IMR-90 (cell line): ENCODE measurements around the gene ATP8B3. TPM values are rescaled to one million over a fixed set of nuclear protein-coding genes. Genes with fewer than 3 reads are reported as not detected.

Experiments used
- ATAC-seq: fragments of 200-7000 bp; cut with Tn5 transposase; 2 replicates; pipeline ENCODE4 v1.9.1; 2020; ENCODE audit warnings: low read depth, mild to moderate bottlenecking, moderate library complexity
- BruUV-seq: library from RNA; stranded (reverse); fragments of 400-500 nt; replicated peaks from 2 replicates; lab custom pipeline; 2021; lab: Mats Ljungman, UMichigan
- CTCF ChIA-PET: fragments of 300-600 bp; formaldehyde crosslinking; extraction: SDS; loops from one replicate; lab custom pipeline; 2021; ENCODE audit warnings: antibody characterized with exemption; lab: Yijun Ruan, JAX
- POLR2A ChIA-PET: fragments of 300-600 bp; sonication (Branson Sonifier 250); formaldehyde crosslinking; loops from one replicate; lab custom pipeline; 2022; ENCODE audit warnings: antibody characterized with exemption; ENCODE audit not compliant: unreplicated experiment; lab: Charles Lee
- DNase-seq: peaks from one replicate; pipeline ENCODE4 v3.0.0; 2013
- H2AFZ ChIP-seq: replicated peaks from 2 replicates; pipeline ENCODE3; 2013; ENCODE audit warnings: low read length, mild to moderate bottlenecking; ENCODE audit not compliant: poor library complexity
- H2AK5ac ChIP-seq: 2 replicates; pipeline ENCODE4 v1.6.1; 2013; ENCODE audit warnings: low read depth, low read length, inconsistent platforms
- H2AK9ac ChIP-seq: replicated peaks from 2 replicates; pipeline ENCODE3; 2013; ENCODE audit warnings: mild to moderate bottlenecking, low read depth, low read length, moderate library complexity; ENCODE audit not compliant: poor library complexity
- H2BK120ac ChIP-seq: 2 replicates; pipeline ENCODE4 v1.6.1; 2013; ENCODE audit warnings: low read depth, low read length, inconsistent platforms
- H2BK15ac ChIP-seq: 3 replicates; pipeline ENCODE4 v1.6.1; 2013; ENCODE audit warnings: low read depth, low read length, inconsistent platforms
- H2BK20ac ChIP-seq: 2 replicates; pipeline ENCODE4 v1.6.1; 2013; ENCODE audit warnings: low read depth, mild to moderate bottlenecking, inconsistent platforms, low read length, moderate library complexity
- H2BK5ac ChIP-seq: 2 replicates; pipeline ENCODE4 v1.6.1; 2013; ENCODE audit warnings: mild to moderate bottlenecking, low read depth, low read length, inconsistent platforms; ENCODE audit not compliant: poor library complexity, severe bottlenecking
- H3K14ac ChIP-seq: replicated peaks from 2 replicates; pipeline ENCODE4 v1.6.1; 2013; ENCODE audit warnings: low read depth, low read length, inconsistent platforms
- H3K18ac ChIP-seq: 2 replicates; pipeline ENCODE4 v1.6.1; 2013; ENCODE audit warnings: low read depth, low read length, control low read depth
- H3K23ac ChIP-seq: 2 replicates; pipeline ENCODE4 v1.6.1; 2013; ENCODE audit warnings: low read depth, low read length, inconsistent platforms
- H3K27ac ChIP-seq: 2 replicates; pipeline ENCODE4 v1.5.1; 2013; ENCODE audit warnings: mild to moderate bottlenecking, control low read depth, low read length; ENCODE audit not compliant: insufficient read depth
- H3K27me3 ChIP-seq: 2 replicates; pipeline ENCODE4 v1.6.1; 2013; ENCODE audit warnings: low read length; ENCODE audit not compliant: control insufficient read depth, insufficient read depth
- H3K36me3 ChIP-seq: 2 replicates; pipeline ENCODE4 v1.6.1; 2013; ENCODE audit warnings: low read length, mixed read lengths; ENCODE audit not compliant: control insufficient read depth, insufficient read depth
- H3K4ac ChIP-seq: 2 replicates; pipeline ENCODE4 v1.6.1; 2013; ENCODE audit warnings: low read depth, low read length, inconsistent platforms
- H3K4me1 ChIP-seq: 2 replicates; pipeline ENCODE4 v1.6.1; 2013; ENCODE audit warnings: low read length, mixed read lengths; ENCODE audit not compliant: control insufficient read depth, insufficient read depth
- H3K4me2 ChIP-seq: 2 replicates; pipeline ENCODE4 v1.6.1; 2013; ENCODE audit warnings: low read depth, mild to moderate bottlenecking, control low read depth, low read length, moderate library complexity
- H3K4me3 ChIP-seq: 2 replicates; pipeline ENCODE4 v1.5.1; 2013; ENCODE audit warnings: low read depth, mild to moderate bottlenecking, control low read depth, low read length, moderate library complexity; ENCODE audit not compliant: insufficient read depth
- H3K56ac ChIP-seq: 2 replicates; pipeline ENCODE4 v1.6.1; 2013; ENCODE audit warnings: low read length, inconsistent platforms; ENCODE audit not compliant: insufficient read depth; ENCODE audit errors: extremely low read depth
- H3K79me1 ChIP-seq, 2 experiments: 2 replicates each; pipeline ENCODE4 v1.6.1; 2013; ENCODE audit warnings: low read length in 2 of 2, inconsistent platforms in 1 of 2, low read depth in 1 of 2
- H3K9ac ChIP-seq: 2 replicates; pipeline ENCODE4 v1.6.1; 2013; ENCODE audit warnings: low read depth, low read length, control low read depth
- H3K9me1 ChIP-seq: 2 replicates; pipeline ENCODE4 v1.6.1; 2013; ENCODE audit warnings: low read length, inconsistent platforms; ENCODE audit not compliant: insufficient read depth
- H3K9me3 ChIP-seq: 2 replicates; pipeline ENCODE4 v1.6.1; 2013; ENCODE audit warnings: low read length; ENCODE audit not compliant: control insufficient read depth, insufficient read depth
- H4K20me1 ChIP-seq: 2 replicates; pipeline ENCODE4 v1.6.1; 2013; ENCODE audit warnings: low read length, inconsistent platforms; ENCODE audit not compliant: insufficient read depth
- H4K5ac ChIP-seq: 2 replicates; pipeline ENCODE4 v1.6.1; 2013; ENCODE audit warnings: mild to moderate bottlenecking, low read depth, low read length, control low read depth
- H4K8ac ChIP-seq, 2 experiments: 2 replicates each; pipeline ENCODE4 v1.6.1; 2013; ENCODE audit warnings: low read depth in 2 of 2, low read length in 2 of 2, control low read depth in 1 of 2, inconsistent platforms in 1 of 2
- H4K91ac ChIP-seq: 2 replicates; pipeline ENCODE4 v1.6.1; 2013; ENCODE audit warnings: low read depth, low read length, inconsistent platforms; ENCODE audit not compliant: insufficient read depth
- BHLHE40 ChIP-seq: fragments of 150-350 bp; IDR thresholded peaks from 2 replicates; pipeline ENCODE4 v1.6.1; 2016; ENCODE audit warnings: mild to moderate bottlenecking, low read depth, low read length
- CHD1 ChIP-seq: IDR thresholded peaks from 2 replicates; pipeline ENCODE4 v1.6.1; 2012; ENCODE audit warnings: low read depth, low read length, improper control_type of control experiment
- CTCF ChIP-seq: conservative IDR thresholded peaks from 2 replicates; pipeline ENCODE4 v1.5.1; 2012; ENCODE audit warnings: mild to moderate bottlenecking, low read depth, low read length, improper control_type of control experiment
- MAFK ChIP-seq: IDR thresholded peaks from 2 replicates; pipeline ENCODE4 v1.6.1; 2012; ENCODE audit warnings: low read depth, low read length, improper control_type of control experiment
- MAZ ChIP-seq: IDR thresholded peaks from 2 replicates; pipeline ENCODE4 v1.6.1; 2012; ENCODE audit warnings: low read depth, mild to moderate bottlenecking, low read length, improper control_type of control experiment, moderate library complexity, borderline replicate concordance
- NFE2L2 ChIP-seq: fragments of 150-350 bp; IDR thresholded peaks from 2 replicates; pipeline ENCODE4 v1.6.1; 2016; ENCODE audit warnings: low read depth, mild to moderate bottlenecking, low read length
- POLR2A ChIP-seq: IDR thresholded peaks from 2 replicates; pipeline ENCODE4 v1.6.1; 2012; ENCODE audit warnings: mild to moderate bottlenecking, low read depth, low read length
- RCOR1 ChIP-seq: IDR thresholded peaks from 2 replicates; pipeline ENCODE4 v1.6.1; 2012; ENCODE audit warnings: mild to moderate bottlenecking, low read length, improper control_type of control experiment; ENCODE audit not compliant: insufficient replicate concordance
- RFX5 ChIP-seq: IDR thresholded peaks from 2 replicates; pipeline ENCODE4 v1.8.0; 2012; ENCODE audit warnings: low read depth, mild to moderate bottlenecking, low read length, moderate library complexity
- SMC3 ChIP-seq: fragments of 150-350 bp; IDR thresholded peaks from 2 replicates; pipeline ENCODE4 v1.6.1; 2016; ENCODE audit warnings: low read depth, mild to moderate bottlenecking, antibody characterized with exemption, low read length, moderate library complexity
- USF2 ChIP-seq: fragments of 150-350 bp; IDR thresholded peaks from 2 replicates; pipeline ENCODE4 v1.6.1; 2017; ENCODE audit warnings: mild to moderate bottlenecking, antibody characterized with exemption, low read length, low read depth
- WGBS, 2 experiments: methylation state at CpG; one replicate each; pipeline versions ENCODE4 v1.1.5 to v1.1.7; 2013; ENCODE audit warnings: missing lambda C conversion rate in 2 of 2; ENCODE audit not compliant: insufficient read length in 1 of 2; ENCODE audit errors: extremely low coverage in 2 of 2; 5-methylcytosine and 5-hydroxymethylcytosine counted together
- dilution Hi-C: fragments of 300-500 bp; cut with HindIII; formaldehyde crosslinking; loops from one replicate; pipeline ENCODE4 v1.14.3; 2018; ENCODE audit warnings: low sequenced_read_pairs; ENCODE audit not compliant: unreplicated experiment
- in situ Hi-C: fragments of 300-500 bp; cut with MboI; formaldehyde crosslinking; loops from 3 replicates; pipeline ENCODE4 v1.14.3; 2019; ENCODE audit warnings: low sequenced_read_pairs, inconsistent platforms, mixed read lengths
- intact Hi-C: fragments of 100-400 bp; cut with micrococcal nuclease; formaldehyde crosslinking; loops from 2 replicates; pipeline ENCODE4 v1.10.0; 2022
- polyA plus RNA-seq, 3 experiments: library from polyadenylated mRNA; depleted of rRNA; stranded (reverse); fragments of >200 nt; gene quantifications; 2 replicates each; pipeline ENCODE4 v1.2.3, GENCODE V29; 2012; ENCODE audit warnings: low replicate concordance in 1 of 3
- total RNA-seq: library from RNA; depleted of rRNA; stranded (reverse); fragments of >200 nt; gene quantifications from 2 replicates; pipeline ENCODE4 v1.2.3, GENCODE V29; 2012

Gene ATP8B3
- total and polyA plus RNA-seq, 2 of the 4 experiments (the other 2 are of a cell fraction), result 1.6 to 8.1 TPM

- Histone ChIP-seq H2BK120ac (no peak overlapping the region), H3K14ac (no peak overlapping the region), H4K5ac (no peak overlapping the region), H2BK5ac (no peak overlapping the region), H2AFZ (peak overlapping the region; percentile 51), H3K9me1 (no peaks in the 10 kb centered on the region), H4K91ac (no peak overlapping the region), H2AK5ac (no peak overlapping the region), H2BK20ac (no peak overlapping the region), H3K9me3 (peaks cover 12% of the 10 kb centered on the region), H3K4me3 (no peak overlapping the region), H3K9ac (no peak overlapping the region), H3K79me1 (no peaks in the 10 kb centered on the region), H3K4ac (no peak overlapping the region), H4K20me1 (no peaks in the 10 kb centered on the region), H3K4me2 (no peak overlapping the region), H3K23ac (no peak overlapping the region), H3K36me3 (no peaks in the 10 kb centered on the region), H3K4me1 (no peaks in the 10 kb centered on the region), H4K8ac (no peak overlapping the region), H3K56ac (no peak overlapping the region), H2BK15ac (no peak overlapping the region), H3K27ac (no peak overlapping the region), H3K27me3 (peaks cover 70% of the 10 kb centered on the region), H3K18ac (no peak overlapping the region), H2AK9ac (no peak overlapping the region)
- no peak for ATAC-seq
- dilution Hi-C loops, result no loop called here
- WGBS, 2 experiments, result no CpG with 5 or more reads among the region's 10 CpGs
- no peak for TF ChIP-seq CHD1
- no peak for TF ChIP-seq MAZ
- TF ChIP-seq SMC3, result no peak
- no peak for TF ChIP-seq MAFK
- no peak for TF ChIP-seq BHLHE40
- TF ChIP-seq RCOR1, result no peak
- TF ChIP-seq CTCF, result no peak
- TF ChIP-seq POLR2A, result no peak
- TF ChIP-seq USF2, result no peak
- no peak for TF ChIP-seq RFX5
- TF ChIP-seq NFE2L2, result no peak
- intact Hi-C loops, result loop anchor here (1.0 kb wide), 1 partner anchor 95 kb away; no protein-coding TSS in a partner anchor
- ChIA-PET CTCF (interaction anchor here (0.9 kb wide), 1 partner anchor 94 kb away, joined by 3 read pairs; no protein-coding TSS in a partner anchor), POLR2A (no interaction called here)
- no TSS peak for BruUV-seq
- no peak for DNase-seq
- in situ Hi-C loops, result loop anchor here (5.0 kb wide), 1 partner anchor 90 kb away; no protein-coding TSS in a partner anchor
Measured at GRCh38 chr19:1766800-1767352, 45.2 kb downstream of the ATP8B3 start.
